ENCODE data around the gene TRIM40.
"Not testable (repeated sequence)": the region's sequence is repeated elsewhere in the genome, so short reads cannot be mapped to it uniquely, and the experiment has no call there.

TRIM40 gene

DNA sequence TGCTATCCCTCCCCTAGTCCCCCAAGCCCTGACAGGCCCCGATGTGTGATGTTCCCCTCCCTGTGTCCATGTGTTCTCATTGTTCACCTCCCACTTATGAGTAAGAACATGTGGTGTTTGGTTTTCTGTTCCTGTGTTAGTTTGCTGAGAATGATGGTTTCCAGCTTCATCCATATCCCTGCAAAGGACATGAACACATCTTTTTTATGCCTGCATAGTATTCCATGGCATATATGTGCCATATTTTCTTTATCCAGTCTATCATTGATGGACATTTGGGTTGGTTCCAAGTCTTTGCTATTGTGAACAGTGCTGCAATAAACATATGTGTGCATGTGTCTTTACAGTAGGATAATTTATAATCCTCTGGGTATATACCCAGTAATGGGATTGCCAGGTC, 29.3 kb downstream of the TRIM40 start:
- not testable (repeated sequence) for DNase-seq

DNA sequence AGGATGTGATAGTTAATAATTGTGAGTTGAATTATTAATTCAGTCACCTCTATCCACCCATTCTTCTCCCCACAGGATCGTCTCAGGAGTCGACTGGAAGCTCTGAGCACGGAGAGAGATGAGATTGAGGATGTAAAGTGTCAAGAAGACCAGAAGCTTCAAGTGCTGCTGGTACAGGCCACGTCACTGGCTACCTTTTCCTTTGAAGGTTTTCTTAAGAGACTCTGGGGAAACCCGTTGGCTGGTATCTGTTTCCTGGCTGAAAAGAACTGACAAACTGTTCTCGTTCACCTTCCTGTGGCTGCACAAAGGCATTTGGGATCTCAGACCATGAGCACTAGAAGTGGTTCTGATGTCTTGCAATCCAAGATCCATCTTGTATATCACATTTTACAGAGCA, 31.2 kb downstream of the TRIM40 start:
- DNase-seq = no peak

DNA sequence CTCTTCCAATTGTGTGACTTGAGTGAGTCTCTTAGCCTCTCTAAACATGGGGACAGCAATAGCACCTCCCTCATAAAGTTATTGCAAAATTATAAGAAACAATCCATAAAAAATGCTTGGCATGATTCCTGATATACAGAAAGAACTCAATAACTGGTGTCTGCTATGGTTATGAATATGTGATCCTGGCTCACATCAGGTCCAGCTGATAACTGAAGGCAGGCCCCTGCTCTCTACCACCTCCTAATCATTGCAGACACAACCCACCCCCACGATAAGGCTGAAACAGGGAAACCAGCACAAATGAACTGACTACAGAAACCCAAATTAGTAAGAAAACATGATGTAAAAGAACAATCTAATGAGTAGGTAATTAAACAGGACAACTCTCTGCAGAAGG, 32.8 kb downstream of the TRIM40 start:
- no peak for DNase-seq

DNA sequence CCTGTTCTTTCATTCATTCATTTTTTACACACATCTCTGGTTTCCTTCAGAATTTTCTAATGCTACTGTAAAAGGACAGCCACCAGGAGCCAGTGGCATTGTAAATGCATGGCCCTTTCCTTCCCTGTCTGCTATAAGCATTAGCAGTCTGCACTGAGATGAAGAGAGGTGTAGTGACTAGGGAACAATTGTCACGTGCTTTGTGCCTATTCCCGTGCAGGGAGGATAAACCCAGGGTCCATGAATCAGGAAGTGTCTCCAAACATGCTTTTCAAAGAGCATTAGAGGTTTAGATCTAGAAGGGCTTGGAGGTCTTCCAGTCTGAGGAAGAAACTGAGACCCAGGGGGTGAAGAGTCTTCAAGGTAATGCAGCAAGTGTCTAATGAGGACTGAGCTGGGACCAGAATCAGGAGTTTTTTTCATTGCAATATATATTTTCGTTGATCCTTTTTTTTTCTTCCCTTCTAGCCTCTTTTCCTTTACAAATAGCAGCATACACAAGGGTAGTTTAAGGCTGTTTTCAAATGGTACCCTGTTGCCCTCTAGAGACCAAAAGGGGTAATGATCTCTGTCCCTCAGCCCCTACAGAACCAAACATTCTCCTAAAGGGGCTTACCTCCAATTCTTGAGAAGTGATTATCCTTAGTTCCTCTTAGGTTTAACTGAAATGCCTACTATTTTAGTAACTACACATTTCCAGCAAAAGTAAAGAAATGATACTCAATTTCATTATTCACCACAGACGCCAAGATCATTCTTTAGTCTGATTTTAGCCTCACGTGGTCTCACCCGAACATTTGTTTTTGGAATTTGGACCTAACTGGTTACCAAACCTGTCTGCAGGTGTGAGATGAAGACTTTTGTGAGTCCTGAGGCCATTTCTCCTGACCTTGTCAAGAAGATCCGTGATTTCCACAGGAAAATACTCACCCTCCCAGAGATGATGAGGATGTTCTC, 34.0 kb downstream of the TRIM40 start:
- DNase-seq = peak; percentile 22

DNA sequence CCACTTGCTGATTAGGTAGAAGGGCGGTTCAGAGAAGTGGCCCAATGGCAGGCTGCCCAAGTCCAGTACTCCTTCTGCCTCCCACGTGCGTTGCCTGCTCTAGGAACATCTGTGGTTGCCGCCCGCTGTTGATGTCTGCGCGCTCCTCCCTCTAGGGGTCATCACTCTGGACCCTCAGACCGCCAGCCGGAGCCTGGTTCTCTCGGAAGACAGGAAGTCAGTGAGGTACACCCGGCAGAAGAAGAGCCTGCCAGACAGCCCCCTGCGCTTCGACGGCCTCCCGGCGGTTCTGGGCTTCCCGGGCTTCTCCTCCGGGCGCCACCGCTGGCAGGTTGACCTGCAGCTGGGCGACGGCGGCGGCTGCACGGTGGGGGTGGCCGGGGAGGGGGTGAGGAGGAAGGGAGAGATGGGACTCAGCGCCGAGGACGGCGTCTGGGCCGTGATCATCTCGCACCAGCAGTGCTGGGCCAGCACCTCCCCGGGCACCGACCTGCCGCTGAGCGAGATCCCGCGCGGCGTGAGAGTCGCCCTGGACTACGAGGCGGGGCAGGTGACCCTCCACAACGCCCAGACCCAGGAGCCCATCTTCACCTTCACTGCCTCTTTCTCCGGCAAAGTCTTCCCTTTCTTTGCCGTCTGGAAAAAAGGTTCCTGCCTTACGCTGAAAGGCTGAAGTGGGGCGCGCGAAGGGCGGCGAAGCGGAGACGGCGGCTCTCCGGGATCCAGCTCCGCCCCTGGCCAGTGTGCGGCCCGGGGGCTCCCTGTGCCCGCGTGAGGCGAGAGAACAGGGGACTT, 35.9 kb downstream of the TRIM40 start:
- DNase-seq = no peak

DNA sequence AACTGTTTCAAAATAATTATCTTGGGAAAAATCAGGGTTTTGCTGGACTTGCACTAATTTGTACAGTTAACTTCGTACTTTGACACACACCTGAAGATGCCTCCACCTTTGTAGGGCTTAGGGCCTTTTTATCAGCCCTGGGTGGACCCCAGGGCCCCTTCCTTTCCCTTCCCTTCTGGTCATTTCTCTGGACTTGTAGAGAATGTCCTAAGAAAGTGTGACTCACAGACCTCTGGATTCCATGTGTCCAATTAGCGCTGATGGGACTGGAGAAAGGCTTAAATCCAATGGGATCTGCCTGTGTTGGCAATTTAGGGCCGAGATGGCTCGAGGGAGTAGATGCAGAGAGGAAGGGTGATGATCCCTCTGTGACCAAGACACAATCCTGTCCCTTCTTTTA, 36.7 kb downstream of the TRIM40 start:
- no peak for DNase-seq

DNA sequence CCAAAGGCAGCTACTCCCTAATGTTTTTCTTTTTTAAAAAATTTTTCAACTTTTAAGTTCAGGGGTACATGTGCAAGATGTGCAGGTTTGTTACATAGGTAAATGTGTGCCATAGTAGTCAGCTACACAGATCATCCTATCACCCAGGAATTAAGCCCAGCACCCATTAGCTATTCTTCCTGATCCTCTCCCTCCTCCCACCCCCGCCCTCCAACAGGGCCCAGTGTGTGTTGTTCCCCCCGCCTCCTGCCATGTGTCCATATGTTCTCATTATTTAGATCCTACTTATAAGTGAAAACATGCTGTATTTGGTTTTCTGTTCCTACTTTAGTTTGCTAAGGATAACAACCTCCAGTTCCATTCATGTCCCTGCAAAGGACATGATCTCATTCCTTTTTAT, 39.8 kb downstream of the TRIM40 start:
- DNase-seq = no peak

DNA sequence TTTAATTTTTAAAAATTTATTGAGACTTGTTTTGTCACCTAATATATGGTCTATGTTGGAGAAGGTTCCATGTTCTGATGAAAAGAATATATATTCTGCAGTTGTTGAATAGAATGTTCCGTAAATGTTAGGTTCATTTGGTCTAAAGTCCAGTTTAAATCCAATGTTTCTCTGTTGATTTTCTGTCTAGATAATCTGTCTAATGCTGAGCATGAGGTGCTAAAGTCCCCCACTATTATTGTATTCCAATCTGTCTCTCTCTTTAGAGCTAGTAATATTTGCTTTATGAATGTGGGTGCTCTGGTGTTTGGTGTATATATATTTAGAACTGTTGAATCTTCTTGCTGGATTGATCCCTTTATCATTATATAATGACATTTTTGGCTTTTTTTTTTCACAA, 42.9 kb downstream of the TRIM40 start:
- DNase-seq = no peak

DNA sequence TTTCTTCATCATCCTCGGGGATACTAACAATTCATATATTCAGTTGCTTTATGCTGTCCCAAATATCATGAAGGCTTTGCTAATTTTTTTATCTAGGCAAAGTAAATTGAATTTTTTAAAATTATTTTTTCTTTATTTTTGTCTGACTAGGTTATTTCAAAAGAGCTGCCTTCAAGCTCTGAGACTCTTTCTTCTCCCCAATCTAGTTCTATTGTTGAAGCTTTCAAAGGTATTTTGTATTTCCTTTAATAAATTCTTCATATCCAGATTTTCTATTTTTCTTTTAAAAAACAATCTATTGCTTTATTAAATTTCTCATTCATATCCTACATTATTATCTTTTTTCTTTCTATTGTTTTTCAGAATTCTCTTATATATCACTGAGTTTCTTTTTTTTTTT, 44.2 kb downstream of the TRIM40 start:
- no peak for DNase-seq

DNA sequence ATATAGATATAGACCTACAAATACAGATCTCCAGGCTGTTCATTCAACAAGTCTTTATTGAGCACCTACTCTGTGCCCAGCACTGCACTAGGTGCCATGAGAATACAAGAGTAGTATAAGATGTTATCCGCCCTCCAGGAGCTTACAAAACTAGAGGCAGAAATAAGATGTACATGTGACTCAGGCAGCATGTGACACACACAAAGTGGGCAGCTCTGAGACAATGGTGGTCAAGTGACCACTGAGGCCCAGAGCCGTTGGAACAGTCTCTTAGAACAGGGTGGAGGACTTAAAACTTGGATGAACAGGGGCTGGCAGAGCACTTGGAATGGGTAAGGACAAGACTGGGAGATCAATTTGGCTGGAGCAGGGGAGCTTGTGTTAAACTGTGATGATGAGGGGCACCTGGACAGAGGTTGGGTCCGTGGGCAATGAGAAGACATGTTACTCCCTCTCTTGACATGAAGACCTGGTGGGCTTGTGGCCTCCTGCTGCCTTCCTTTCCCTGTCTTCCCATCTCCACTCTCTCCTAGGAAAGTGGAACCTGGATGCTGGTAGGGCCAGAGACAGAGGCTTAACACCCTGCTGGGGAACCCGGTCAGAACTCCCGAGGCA, 48.6 kb downstream of the TRIM40 start:
- no peak for DNase-seq

DNA sequence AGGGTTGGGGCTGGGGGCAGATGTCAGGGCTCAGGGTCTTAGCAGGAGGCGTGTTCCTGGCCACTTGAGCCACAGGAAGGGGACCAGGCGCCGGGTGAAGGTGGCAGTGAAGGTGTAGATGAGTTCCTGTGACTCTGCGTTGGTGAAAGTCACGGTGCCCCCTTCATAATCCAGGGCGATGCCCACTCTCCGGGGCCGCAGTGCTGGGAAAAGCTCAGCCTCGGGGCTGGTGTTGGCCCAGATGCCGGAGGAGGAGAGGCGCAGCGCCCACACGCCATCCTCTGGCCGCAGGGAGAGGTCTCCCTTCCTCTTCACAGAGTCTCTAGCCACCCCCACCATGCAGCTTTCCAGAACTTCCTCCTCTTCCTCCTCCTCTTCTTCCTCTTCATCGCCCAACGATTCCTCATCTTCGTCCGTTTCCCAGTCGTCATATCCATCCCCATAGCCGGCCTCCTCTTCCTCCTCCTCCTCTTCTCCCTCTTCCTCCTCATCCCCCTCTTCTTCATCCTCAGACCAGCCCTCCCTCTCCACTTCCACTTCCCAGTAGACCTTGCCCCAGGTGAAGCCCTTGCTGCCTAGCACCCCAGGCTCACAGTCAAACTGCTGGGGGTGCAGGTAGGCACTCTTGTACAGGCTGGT, 50.0 kb downstream of the TRIM40 start:
- DNase-seq = no peak

DNA sequence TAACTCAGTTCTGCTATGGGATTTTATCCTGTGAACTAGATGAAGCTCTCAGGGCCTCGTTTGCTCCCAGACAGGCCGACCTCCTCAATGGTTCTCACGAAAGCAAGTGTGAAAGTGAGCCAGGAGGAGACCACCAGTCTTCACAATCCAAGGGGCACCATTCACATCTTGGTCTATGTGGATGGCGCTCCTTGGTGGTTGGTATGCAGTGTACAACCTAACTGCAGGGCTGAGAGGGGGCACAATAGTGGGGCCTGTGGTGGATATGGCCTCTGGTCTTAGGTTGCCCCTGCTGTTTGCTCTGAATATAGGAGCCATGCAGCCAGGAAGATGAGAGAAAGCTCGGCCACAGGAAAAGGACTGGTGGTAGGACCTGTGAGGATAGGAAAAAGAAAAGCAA, 52.6 kb downstream of the TRIM40 start:
- no peak for DNase-seq

DNA sequence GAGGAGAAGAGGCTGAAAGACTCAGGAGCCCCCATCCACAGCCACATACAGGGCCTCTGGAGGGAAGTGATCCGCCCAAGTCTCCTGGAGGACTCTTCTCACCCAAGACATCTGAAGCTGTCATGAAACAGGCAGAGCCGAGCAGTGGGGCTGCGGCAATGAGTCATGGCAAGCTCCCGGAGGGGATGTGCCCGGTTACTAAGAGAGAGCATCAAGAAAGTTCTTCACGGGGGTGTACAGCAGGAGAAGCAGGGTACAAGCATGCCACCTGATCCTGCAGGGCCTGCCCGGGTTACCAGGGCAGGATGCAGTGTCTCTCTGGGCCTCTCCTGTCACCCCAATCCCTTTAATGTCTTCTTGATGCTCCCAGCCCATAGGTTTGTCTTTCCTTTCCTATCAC, 56.1 kb downstream of the TRIM40 start:
- no peak for DNase-seq

DNA sequence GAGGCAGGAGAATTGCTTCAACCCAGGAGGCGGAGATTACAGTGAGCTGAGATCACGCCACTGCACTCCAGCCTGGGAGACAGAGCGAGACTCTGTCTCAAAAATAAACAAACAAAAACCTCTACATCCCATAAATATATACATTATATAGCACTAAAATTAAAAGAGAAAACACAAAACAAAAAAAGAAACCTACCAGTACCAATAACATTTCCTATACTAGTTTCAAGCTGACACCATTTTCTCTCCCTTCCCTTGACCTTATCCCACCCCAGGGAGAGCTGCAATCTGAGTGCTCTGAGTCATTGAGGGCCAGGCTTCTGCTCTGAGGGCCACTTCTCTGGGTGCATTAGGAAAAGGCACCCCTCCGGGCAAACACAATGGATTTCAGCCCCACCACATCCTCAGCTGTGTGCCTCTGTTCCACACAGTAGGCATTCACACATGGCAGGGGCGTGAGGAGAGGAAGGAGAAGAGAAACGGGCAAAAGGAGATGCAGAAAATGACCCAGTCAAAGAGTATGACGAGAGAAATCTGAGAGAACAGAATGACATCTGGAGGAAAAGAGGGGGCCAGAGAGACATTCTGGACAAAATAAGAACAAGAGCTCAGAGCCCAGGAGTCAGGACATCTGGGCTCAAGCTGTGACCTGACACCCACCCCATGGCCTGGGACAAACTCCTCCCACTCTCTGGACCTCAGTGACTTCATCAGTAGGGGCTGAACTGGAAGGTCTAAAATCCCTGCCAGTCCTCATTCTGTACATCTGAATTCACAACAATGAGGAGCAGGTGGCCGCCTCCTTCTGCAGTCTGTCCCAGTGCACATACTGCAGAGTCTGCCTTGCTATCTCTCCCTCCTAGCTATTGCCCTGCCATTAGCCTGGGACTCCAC, 59.1 kb downstream of the TRIM40 start:
- no peak for DNase-seq

DNA sequence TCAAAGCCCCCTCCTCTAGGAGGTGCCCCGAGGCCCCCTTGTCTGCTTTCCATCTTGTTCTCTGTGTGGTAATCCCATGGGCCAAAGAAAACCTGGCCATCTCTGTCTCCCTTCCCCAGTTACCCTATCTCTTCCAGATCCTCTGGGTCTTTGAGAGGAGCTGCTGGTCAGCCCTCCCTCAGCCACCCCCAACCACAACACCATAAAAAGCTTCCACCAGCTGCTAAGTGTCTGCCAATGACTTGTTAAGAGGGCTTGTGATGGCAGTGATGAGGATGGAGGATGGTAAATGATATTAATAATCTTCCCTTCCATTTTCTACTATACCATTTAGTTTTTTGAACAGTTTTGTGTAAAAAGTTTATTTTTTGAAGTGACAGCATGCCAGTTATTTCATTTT, 60.0 kb downstream of the TRIM40 start:
- DNase-seq = no peak

DNA sequence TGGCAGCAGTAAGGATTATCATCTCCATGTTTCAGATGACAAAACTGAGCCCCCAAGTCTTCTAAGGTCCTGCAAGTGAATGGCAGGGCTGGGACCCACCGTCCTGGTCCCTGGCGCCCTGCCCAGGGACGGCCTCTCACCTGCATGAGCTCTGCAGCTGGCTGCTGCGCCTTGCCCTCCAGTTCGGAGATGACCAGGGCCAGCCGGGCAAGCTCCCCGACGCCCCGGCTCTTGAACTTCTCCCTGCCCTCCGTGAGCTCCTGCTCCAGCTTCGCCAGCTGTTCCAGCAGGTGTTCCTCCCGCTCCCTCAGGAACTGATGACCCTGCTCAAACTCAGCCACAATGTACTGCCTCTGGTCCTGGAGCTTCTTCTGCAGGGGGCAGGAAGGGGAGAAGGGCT, 60.4 kb downstream of the TRIM40 start:
- DNase-seq = no peak

All from GF-D8 (cell line).